HG03045 (cell line): ENCODE results near the gene NDUFB5.
A peak's percentile ranks its signal among the peaks of the same experiment; 100 is the strongest.
"Not testable (repeated sequence)": the region's sequence is repeated elsewhere in the genome, so short reads cannot be mapped to it uniquely, and the experiment has no call there.

Experiments
- ATAC-seq: cut with Tn5 transposase; IDR thresholded peaks from one replicate; pipeline ENCODE4 v1.9.1; 2021; ENCODE audit warnings: mild to moderate bottlenecking, moderate library complexity; ENCODE audit not compliant: unreplicated experiment

NDUFB5 gene

DNA sequence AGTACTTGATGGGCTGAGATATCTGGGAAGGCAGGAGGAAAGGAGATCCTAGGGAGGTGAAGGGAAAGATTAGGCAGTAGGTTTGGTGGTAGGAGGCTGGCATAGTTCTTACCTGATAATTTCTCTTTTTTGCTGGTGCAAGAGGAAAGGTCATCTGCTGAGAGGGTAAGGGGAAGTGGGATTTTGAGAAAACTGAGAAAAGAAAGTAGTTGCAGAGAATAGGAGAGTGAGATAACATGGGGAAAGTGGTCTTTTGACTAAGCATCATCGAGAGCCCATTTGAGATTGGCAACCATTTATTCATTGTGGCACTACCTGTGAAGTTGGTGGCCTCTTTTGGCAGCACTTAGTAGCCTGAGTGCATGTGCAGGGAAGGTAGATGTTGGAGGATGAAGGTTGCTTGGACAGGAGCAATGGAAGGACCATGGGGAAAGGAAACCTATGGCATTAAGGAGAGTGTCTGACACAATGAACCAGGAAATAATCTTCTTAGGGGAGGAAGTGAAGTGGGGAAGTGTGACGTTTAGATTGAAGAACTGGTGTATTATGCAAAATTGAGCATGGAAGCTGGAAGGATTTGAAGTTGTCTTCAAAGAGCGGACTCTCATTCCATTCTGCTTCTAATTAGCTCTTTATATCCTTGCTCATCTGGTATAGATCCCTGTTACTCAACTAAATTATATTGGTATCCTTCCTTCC, 26.3 kb downstream of the NDUFB5 start:
- ATAC-seq = no peak

- ATAC-seq = no peak
These were observed 35.9 kb downstream of the NDUFB5 start for GRCh38 chr3:179640469-179640868.

GRCh38 chr3:179642871-179643270, 38.3 kb downstream of the NDUFB5 start:
- no peak for ATAC-seq

DNA sequence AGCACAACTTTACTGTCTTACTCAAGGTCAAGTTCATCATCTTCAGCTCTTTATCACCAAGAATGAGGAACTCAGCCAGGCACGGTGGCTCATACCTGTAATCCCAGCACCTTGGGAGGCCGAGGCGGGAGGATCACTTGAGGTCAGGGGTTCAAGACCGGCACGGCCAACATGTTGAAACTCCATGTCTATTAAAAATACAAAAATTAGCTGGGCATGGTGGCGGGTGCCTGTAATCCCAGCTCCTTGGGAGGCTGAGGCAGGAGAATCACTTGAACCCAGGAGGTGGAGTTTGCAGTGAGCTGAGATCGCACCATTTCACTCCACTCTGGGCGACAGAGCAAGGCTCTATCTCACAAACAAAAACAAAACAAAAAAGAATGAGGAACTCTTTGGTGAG, 39.2 kb downstream of the NDUFB5 start:
- not testable (repeated sequence) for ATAC-seq

DNA sequence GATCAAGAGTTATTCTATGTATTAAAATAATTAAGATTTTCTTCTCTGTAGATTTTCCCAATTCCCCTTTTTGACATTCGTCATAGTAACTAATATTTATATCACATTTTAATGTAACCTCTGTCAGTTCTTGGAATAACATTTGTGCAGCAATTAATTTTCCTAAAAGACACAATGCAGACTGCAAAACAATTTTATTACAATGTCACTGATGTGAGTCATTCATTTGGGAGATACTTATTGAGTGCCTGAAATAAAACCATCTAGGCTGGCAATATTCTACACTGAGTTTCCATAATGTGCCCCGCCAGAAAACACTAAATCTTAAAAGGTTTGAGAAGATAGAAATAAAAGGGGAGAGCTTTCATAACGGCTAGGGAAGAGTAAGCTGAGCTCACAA, 41.6 kb downstream of the NDUFB5 start:
- no peak for ATAC-seq

DNA sequence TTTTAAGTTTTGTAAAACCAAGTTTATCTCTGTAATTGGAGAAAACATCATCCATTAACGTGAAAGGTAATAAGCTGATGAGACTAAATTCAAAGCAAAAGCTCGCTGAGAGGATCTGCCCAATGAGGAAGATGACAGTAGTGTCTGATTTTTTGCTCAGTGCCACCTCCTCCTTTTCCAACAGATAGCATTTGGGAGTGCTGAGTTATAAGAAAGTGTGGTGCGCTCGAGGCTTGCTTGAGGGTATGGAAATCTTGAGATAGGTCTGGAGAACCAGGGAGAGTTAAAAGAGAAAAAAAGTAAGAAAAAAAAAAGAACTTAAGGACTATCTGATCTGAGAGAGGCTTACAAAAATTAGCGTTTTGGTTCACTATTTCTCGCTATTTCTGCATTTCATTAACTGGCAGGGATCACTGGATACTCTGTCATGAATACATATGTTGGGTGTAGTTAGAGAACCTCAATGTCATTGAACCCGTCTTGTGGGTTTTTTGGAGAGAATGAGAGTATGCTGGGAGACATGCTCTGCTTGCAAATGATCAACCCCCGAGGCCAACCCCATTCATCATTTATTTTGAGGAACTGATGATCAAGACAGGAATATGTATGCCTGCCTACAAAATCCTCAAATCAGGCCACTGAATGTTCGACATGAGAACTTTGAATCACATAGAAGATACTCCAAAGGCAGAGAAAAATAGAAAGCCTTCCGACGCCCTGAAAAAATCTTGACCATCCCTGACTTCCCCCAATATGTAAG, 47.3 kb downstream of the NDUFB5 start:
- ATAC-seq = no peak

- ATAC-seq = peak; percentile 57
These were observed 48.0 kb downstream of the NDUFB5 start, which contains the start of gene USP13 for GRCh38 chr3:179652447-179653095. TSS of gene USP13 (plus strand) at chr3:179653040. CDS start at chr3:179653226, 186 bp downstream.

DNA sequence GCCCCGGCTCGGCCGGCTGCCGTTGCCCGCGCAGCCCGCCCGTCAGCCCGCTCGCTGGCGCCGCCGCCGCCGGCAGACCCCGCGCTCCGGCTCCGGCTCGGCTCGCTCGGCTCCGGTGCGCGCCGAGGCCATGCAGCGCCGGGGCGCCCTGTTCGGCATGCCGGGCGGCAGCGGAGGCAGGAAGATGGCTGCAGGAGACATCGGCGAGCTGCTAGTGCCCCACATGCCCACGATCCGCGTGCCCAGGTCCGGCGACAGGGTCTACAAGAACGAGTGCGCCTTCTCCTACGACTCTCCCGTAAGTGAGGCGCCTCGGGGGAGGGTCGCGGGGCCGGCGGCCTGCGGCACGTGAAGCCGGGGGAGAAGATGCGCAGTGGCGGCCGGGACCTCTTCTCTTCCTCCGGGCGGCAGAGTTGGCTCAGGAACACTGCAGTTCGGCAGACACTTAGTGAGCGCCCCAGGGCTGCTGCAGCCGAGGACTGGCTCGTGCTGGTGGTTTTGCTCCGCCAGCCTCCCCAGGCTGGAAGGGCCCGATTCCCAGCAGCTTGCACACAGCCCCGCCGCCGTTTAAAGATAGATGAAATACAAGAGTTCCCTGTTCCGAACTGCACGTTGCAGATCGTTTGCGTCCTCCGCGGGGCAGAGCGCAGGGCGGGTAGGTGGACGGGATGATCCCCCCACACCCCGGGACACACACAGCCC, 48.7 kb downstream of the NDUFB5 start:
- peak; percentile 74 for ATAC-seq

GRCh38 chr3:179655236-179655635, 50.6 kb downstream of the NDUFB5 start:
- ATAC-seq = no peak

DNA sequence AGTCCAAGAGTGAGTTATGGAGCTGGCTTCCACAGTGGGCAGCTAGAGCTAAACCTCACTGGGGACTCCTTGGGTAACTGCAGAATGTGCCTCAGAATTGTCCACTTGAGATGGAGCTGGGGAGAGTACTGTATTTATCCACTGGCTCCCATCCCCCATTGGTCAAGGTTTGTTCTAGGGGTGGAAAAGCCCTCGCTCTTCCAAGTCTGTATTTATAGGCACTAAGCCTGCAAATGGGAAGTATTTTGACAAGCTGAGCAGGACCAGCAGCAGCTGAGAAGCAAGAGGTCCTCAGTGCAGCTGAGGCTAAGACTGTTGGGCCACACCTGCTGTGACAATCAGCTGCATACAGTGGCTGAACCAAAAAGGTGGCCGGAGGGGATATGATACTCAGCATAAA, 54.0 kb downstream of the NDUFB5 start:
- no peak for ATAC-seq

GRCh38 chr3:179660872-179661271, 56.3 kb downstream of the NDUFB5 start:
- ATAC-seq = no peak

- no peak for ATAC-seq
These were observed 57.2 kb downstream of the NDUFB5 start for GRCh38 chr3:179661777-179662176.

- no peak for ATAC-seq
These were observed 58.5 kb downstream of the NDUFB5 start for GRCh38 chr3:179663093-179663492.

- no peak for ATAC-seq
These were observed 61.4 kb downstream of the NDUFB5 start for GRCh38 chr3:179666030-179666429.

DNA sequence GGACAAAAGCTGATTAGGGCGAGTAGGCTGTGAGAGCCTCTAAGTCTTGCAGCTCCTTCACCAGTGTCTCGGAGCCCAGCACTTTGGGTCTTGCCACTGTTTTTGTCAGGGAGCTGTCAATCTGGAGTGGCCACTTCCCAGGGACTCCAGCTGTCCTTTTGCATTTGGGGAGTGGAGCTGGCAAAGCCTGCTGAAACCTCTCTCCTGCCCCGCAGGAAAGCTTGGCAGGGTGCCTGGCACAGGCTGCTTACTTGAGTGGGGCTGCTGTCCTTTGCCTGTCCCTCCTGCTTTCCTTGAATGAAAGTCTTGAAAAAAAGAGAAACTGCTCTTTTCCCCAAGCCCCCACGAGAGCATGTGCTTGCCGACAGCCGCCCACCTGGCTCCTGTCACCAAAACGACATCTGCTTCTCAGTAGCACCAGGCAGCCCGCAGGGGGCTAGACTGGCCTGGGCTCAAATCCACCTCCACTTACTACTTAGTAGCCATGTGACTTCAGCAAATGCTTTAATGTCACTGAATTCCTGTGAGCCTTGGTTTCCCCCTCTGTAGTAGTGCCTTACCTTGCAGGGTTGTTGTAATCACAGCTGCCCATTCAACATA, 61.9 kb downstream of the NDUFB5 start:
- ATAC-seq = no peak

- ATAC-seq = no peak
These were observed 63.8 kb downstream of the NDUFB5 start for GRCh38 chr3:179668429-179668828.

DNA sequence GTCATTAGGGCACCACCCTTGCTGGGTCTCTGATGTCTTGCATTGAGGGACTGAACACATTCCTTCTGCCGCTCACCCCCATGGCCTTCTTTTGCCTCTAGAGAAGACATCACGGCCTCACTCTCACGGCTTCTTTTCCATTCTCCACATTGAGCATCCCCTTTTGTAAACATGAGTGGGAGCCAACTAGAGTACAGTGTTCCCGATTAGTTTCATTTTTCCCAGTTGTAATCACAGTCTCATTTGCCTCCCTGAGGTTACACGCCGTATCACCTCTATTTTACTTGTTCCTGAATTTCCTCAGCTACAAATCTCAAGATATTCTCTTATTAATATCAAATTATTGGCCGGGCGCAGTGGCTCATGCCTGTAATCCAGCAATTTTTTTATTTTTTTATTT, 65.7 kb downstream of the NDUFB5 start:
- ATAC-seq = no peak

DNA sequence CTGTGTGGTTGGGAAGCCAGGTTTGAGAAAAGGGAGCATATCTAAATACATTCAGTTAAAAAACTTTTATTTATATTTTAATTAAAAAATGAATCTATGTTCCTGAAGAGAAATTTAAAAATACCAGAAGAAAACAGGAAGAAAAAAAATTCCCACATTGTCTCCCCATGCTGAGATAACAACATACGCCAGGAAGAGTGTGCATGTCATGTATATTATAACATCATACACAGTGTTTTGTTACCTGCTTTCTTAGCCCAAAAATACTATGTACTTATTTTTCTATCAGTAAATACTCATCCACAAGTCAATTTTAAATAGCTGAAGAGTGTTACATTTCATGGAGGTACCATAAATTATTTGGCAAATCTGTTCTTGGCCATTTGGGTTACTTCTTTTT, 66.7 kb downstream of the NDUFB5 start:
- no peak for ATAC-seq

DNA sequence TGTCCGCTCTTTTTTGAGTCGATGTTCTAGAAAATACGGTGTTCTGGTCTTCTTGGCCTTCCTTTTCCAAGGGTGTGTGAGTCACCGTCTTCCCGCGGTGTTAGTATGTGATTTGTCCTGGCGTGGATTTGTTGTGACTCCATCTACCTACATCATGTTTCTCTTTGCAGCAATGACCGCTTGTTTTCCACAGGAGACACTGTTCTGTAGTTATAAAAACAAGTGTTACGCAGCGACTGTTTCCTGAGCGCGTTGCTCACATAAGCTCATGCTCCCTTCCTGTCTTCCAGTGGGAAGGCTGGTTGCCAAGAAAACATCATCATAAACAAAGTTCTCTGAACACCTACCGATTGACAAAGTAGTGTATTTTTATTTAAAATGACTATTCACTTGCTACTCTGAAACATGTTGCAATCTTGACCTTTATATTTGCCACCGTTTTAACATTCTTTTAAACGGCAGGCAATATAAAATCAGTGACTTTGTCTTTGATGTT, 67.2 kb downstream of the NDUFB5 start:
- ATAC-seq = no peak

DNA sequence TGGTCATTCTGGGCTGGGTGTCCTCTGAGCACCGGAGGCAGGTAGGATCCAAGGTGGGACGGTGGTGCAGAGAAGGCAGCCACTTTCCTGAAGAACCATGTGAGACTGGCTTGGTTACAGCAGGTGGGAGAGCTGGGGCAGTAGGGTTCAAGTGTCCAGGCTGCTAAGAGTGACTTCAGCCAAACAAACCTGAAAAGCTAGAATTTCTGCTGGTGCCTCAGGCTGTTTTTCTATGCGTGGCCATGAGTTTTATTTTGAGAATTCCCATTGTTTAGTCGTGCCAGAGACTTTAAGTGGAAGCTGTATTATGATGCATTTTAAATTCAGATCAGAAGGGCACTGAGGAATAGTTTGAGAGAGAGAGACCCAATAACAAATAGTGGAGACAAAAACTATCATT, 68.3 kb downstream of the NDUFB5 start:
- no peak for ATAC-seq

DNA sequence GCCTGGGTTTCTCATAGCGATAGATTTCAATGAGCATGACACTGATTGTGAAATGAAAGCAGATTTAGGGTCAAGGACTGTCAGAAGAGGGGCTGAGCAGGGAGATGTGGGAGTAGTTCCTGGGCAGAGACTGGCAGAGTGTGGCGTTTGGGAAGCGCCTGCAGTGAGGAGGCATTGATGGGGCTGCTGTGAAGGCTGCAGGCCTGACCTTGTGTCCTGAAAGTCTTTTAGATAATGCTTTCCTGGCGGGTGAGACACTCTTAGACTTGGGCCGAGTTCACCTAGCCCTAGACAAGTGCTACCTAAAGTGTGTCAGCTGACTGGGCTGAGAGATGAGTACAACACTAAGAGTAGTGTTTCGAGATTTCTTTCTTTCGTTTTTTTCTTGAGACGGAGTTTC, 68.9 kb downstream of the NDUFB5 start:
- no peak for ATAC-seq
